ENCODE results near the gene SNCG.

Gene SNCG

GRCh38 chr10:86953747-86954680 is 4.4 kb upstream of the SNCG start:
- DNase-seq (ENCODE audit: low read depth) = peak; percentile 42
- no peak overlapping the region for H3K4me3 ChIP-seq (ENCODE audit: low read length)
- no peak for TF ChIP-seq CTCF (conservative IDR thresholded peaks at IDR 0.05; ENCODE audit: low read length)

- H3K4me3 ChIP-seq (ENCODE audit: low read length) = no peak overlapping the region
- TF ChIP-seq CTCF (conservative IDR thresholded peaks at IDR 0.05; ENCODE audit: low read length) = no peak
- DNase-seq (ENCODE audit: low read depth) = no peak
These were observed 3.5 kb upstream of the SNCG start for GRCh38 chr10:86954681-86955500.

DNA sequence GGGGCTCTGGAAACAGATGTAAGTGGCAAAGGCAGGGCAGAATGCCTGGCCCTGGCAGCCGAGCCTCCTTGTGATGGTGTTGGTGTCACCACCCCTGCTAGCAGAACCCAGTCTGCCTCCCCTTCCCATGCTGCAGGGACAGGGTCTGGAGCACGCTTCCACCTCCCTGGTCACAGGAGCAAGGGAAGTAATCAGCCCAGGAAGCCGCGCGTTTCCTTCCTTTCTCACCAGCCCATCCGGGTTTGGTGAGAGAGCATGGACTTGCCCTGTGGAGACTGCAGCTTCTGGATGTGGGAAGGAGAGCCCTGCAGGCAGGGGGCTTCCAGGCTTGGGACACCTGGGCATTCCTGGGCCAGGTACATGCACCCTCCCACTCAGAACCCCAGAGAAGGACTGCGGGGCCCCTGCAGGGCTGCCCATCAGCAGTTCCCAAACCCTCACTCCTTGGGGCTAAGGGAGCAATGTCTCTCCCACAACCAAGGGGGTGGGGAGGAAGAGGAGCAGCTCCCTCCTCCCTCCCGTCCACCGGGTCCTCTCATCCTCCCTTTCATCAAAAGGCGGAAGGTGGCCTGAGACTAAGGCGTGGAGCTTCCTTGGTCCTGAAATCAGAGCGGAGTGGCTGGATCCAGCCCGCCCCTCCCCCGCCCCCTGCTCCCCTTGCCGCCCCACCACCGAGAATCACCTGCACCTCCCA is 2.8 kb upstream of the SNCG start:
- no peak for DNase-seq (ENCODE audit: low read depth)
- H3K4me3 ChIP-seq (ENCODE audit: low read length) = no peak overlapping the region
- no peak for TF ChIP-seq CTCF (conservative IDR thresholded peaks at IDR 0.05; ENCODE audit: low read length)

- no peak for TF ChIP-seq CTCF (conservative IDR thresholded peaks at IDR 0.05; ENCODE audit: low read length)
- H3K4me3 ChIP-seq (ENCODE audit: low read length) = no peak overlapping the region
- no peak for DNase-seq (ENCODE audit: low read depth)
These were observed 2.1 kb upstream of the SNCG start for GRCh38 chr10:86956195-86956847.

GRCh38 chr10:86956848-86957448 is 1.5 kb upstream of the SNCG start:
- H3K4me3 ChIP-seq (ENCODE audit: low read length) = no peak overlapping the region
- TF ChIP-seq CTCF (conservative IDR thresholded peaks at IDR 0.05; ENCODE audit: low read length) = no peak
- DNase-seq (ENCODE audit: low read depth) = no peak

- no peak within 1 kb of the TSS for H3K4me3 ChIP-seq (ENCODE audit: low read length)
- DNase-seq (ENCODE audit: low read depth) = no peak
- TF ChIP-seq CTCF (conservative IDR thresholded peaks at IDR 0.05; ENCODE audit: low read length) = no peak
These were observed 806 bp upstream of the SNCG start, which contains the start of gene MMRN2 for GRCh38 chr10:86957471-86958115. TSS of gene MMRN2 (minus strand) at chr10:86957615. CDS start at chr10:86957541, 74 bp downstream.

All from AG10803 (cell line).